Uterus (tissue), 2 donors: ENCODE results near the gene FAM162A.

ENCODE experiments used
- POLR2A ChIP-seq, 2 donors: fragments of 450-650 bp; IDR thresholded peaks; one replicate each; pipeline ENCODE4 v1.6.1; 2016; ENCODE audit warnings: antibody characterized with exemption in 2 of 2, mild to moderate bottlenecking in 1 of 2, moderate library complexity in 1 of 2
- TF ChIP-seq, protein P1 (sequence below), 4 experiments: fragments of 200-600 bp in 2 of 4; fragments of 450-650 bp in 2 of 4; sonication (generic) in 2 of 4; IDR thresholded peaks; one replicate each; pipeline ENCODE4 v1.5.1; 2016 to 2019; ENCODE audit warnings: antibody characterized with exemption in 4 of 4, mild to moderate bottlenecking in 2 of 4, moderate library complexity in 1 of 4

DNA sequence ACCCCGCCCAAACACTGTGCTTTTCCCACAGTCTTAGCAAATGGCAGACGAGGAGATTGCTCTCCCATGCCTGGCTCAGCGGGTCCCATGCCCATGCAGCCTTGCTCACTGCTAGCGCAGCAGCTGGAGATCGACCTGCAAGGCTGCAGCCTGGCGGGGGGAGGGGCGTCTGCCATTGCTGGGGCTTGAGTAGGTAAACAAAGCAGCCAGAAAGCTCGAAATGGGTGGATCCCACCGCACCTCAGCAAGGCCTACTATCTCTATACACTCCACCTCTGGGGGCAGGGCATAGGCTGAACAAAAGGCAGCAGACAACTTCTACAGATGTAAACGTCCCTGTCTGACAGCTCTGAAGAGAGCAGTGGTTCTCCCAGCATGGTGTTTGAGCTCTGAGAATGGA lies 59.1 kb downstream of the FAM162A start:
- TF ChIP-seq, protein P1, sequence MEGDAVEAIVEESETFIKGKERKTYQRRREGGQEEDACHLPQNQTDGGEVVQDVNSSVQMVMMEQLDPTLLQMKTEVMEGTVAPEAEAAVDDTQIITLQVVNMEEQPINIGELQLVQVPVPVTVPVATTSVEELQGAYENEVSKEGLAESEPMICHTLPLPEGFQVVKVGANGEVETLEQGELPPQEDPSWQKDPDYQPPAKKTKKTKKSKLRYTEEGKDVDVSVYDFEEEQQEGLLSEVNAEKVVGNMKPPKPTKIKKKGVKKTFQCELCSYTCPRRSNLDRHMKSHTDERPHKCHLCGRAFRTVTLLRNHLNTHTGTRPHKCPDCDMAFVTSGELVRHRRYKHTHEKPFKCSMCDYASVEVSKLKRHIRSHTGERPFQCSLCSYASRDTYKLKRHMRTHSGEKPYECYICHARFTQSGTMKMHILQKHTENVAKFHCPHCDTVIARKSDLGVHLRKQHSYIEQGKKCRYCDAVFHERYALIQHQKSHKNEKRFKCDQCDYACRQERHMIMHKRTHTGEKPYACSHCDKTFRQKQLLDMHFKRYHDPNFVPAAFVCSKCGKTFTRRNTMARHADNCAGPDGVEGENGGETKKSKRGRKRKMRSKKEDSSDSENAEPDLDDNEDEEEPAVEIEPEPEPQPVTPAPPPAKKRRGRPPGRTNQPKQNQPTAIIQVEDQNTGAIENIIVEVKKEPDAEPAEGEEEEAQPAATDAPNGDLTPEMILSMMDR (IDR thresholded peaks at IDR 0.05) = no peak
- no peak for TF ChIP-seq POLR2A (IDR thresholded peaks at IDR 0.05)
